WTC11 (cell line): ENCODE measurements around the gene GARNL3. TPM values are rescaled to one million over a fixed set of nuclear protein-coding genes. Genes with fewer than 3 reads are reported as not detected.

ENCODE experiments used
- ATF2 ChIP-seq: sonication (generic); formaldehyde crosslinking; IDR thresholded peaks from 2 replicates; pipeline ENCODE4 v1.8.1; 2022; ENCODE audit warnings: low read depth, missing genetic modification reagents, borderline replicate concordance
- ATF6 ChIP-seq: sonication (generic); formaldehyde crosslinking; IDR thresholded peaks from 2 replicates; pipeline ENCODE4 v1.8.1; 2023; ENCODE audit warnings: mild to moderate bottlenecking, missing genetic modification reagents
- EMX1 ChIP-seq: fragments of 250-450 bp; sonication (Bioruptor Pico); IDR thresholded peaks from 2 replicates; pipeline ENCODE4 v1.8.0; 2021; ENCODE audit warnings: mild to moderate bottlenecking
- ESRRA ChIP-seq: sonication (generic); formaldehyde crosslinking; IDR thresholded peaks from 2 replicates; pipeline ENCODE4 v1.8.1; 2022; ENCODE audit warnings: mild to moderate bottlenecking, missing genetic modification reagents, borderline replicate concordance
- FOXJ3 ChIP-seq: sonication (generic); formaldehyde crosslinking; IDR thresholded peaks from 2 replicates; pipeline ENCODE4 v1.9.0; 2021; ENCODE audit warnings: missing genetic modification reagents, mild to moderate bottlenecking, borderline replicate concordance
- JAZF1 ChIP-seq: fragments of 250-450 bp; sonication (Bioruptor Pico); IDR thresholded peaks from 2 replicates; pipeline ENCODE4 v1.9.0; 2021; ENCODE audit warnings: moderate library complexity, mild to moderate bottlenecking, inconsistent platforms
- MYBL2 ChIP-seq: sonication (generic); formaldehyde crosslinking; IDR thresholded peaks from 2 replicates; pipeline ENCODE4 v1.8.1; 2023; ENCODE audit warnings: mild to moderate bottlenecking, moderate library complexity, missing genetic modification reagents
- NFE2L1 ChIP-seq: sonication (generic); formaldehyde crosslinking; IDR thresholded peaks from 2 replicates; pipeline ENCODE4 v1.8.1; 2023; ENCODE audit warnings: missing genetic modification reagents
- NR2C2 ChIP-seq: sonication (generic); formaldehyde crosslinking; IDR thresholded peaks from 2 replicates; pipeline ENCODE4 v1.8.0; 2022; ENCODE audit warnings: mild to moderate bottlenecking, missing genetic modification reagents
- NR3C1 ChIP-seq: sonication (generic); formaldehyde crosslinking; conservative IDR thresholded peaks from 2 replicates; pipeline ENCODE4 v1.8.1; 2023; ENCODE audit warnings: low read depth, mild to moderate bottlenecking, missing genetic modification reagents
- PRDM15 ChIP-seq: sonication (generic); formaldehyde crosslinking; IDR thresholded peaks from 2 replicates; pipeline ENCODE4 v1.8.0; 2022; ENCODE audit warnings: missing genetic modification reagents
- SP1 ChIP-seq: sonication (generic); formaldehyde crosslinking; conservative IDR thresholded peaks from 2 replicates; pipeline ENCODE4 v1.8.1; 2022; ENCODE audit warnings: missing genetic modification reagents
- TEAD1 ChIP-seq: sonication (generic); formaldehyde crosslinking; IDR thresholded peaks from 2 replicates; pipeline ENCODE4 v1.8.0; 2022; ENCODE audit warnings: mild to moderate bottlenecking, missing genetic modification reagents
- TEAD4 ChIP-seq: sonication (generic); formaldehyde crosslinking; IDR thresholded peaks from 2 replicates; pipeline ENCODE4 v1.8.0; 2022; ENCODE audit warnings: mild to moderate bottlenecking, missing genetic modification reagents
- ZNF532 ChIP-seq: fragments of 250-450 bp; sonication (Bioruptor Pico); IDR thresholded peaks from 2 replicates; pipeline ENCODE4 v1.9.0; 2021; ENCODE audit warnings: mild to moderate bottlenecking, borderline replicate concordance
- total RNA-seq: library from RNA; stranded (reverse); gene quantifications from 3 replicates; pipeline ENCODE4 v1.2.3, GENCODE V29; 2021

Gene GARNL3
- total RNA-seq, 1 experiment from 2014 or later: 17.8 TPM

- TF ChIP-seq ZNF532 (CRISPR knock-in tag): no peak
- TF ChIP-seq PRDM15: no peak
- TF ChIP-seq MYBL2 (CRISPR knock-in tag): peak; percentile 56; the same call in 1 of the 2 replicates
- no peak for TF ChIP-seq ATF6 (CRISPR knock-in tag)
- TF ChIP-seq TEAD4 (CRISPR knock-in tag): no peak
- peak; percentile 100 for TF ChIP-seq SP1 (CRISPR knock-in tag)
- TF ChIP-seq NR2C2: no peak
- no peak for TF ChIP-seq JAZF1 (CRISPR knock-in tag)
- TF ChIP-seq ATF2 (CRISPR knock-in tag): no peak
- TF ChIP-seq ESRRA: 0 out of 2 replicates have a peak, but pooled peaks have one; percentile 19
- TF ChIP-seq FOXJ3 (CRISPR knock-in tag): no peak
- TF ChIP-seq EMX1: no peak
- 0 out of 2 replicates have a peak, but pooled peaks have one; percentile 19 for TF ChIP-seq NFE2L1
- TF ChIP-seq NR3C1 (CRISPR knock-in tag): no peak
- no peak for TF ChIP-seq TEAD1 (CRISPR knock-in tag)
Observed at GRCh38 chr9:127224883-127225739, 39.5 kb upstream of the GARNL3 start (continued).
